ENCODE results near the gene PIK3R4.

PIK3R4 gene

GRCh38 chr3:130687327-130687726 is 59.3 kb downstream of the PIK3R4 start:
- DNase-seq, result no peak

- DNase-seq, result no peak
These were observed 59.8 kb downstream of the PIK3R4 start for GRCh38 chr3:130686833-130687232.

- no peak for DNase-seq
These were observed 64.5 kb downstream of the PIK3R4 start for GRCh38 chr3:130682131-130682530.

GRCh38 chr3:130679218-130679617 is 67.4 kb downstream of the PIK3R4 start:
- no peak for DNase-seq

- no peak for DNase-seq
These were observed 69.3 kb downstream of the PIK3R4 start for GRCh38 chr3:130677343-130677742.

GRCh38 chr3:130671545-130672312 is 74.9 kb downstream of the PIK3R4 start:
- DNase-seq, result no peak

- DNase-seq, result no peak
These were observed 76.9 kb downstream of the PIK3R4 start for GRCh38 chr3:130669740-130670139.

- DNase-seq, result no peak
These were observed 83.5 kb downstream of the PIK3R4 start for GRCh38 chr3:130663092-130663491.

- DNase-seq, result no peak
These were observed 84.1 kb downstream of the PIK3R4 start for GRCh38 chr3:130662501-130662996.

- no peak for DNase-seq
These were observed 85.3 kb downstream of the PIK3R4 start for GRCh38 chr3:130661140-130661891.

GRCh38 chr3:130659911-130660310 is 86.7 kb downstream of the PIK3R4 start:
- DNase-seq, result no peak

GRCh38 chr3:130658678-130659077 is 88.0 kb downstream of the PIK3R4 start:
- DNase-seq, result no peak

GRCh38 chr3:130656627-130657026 is 90.0 kb downstream of the PIK3R4 start:
- DNase-seq, result no peak

GRCh38 chr3:130654921-130655320 is 91.7 kb downstream of the PIK3R4 start:
- no peak for DNase-seq

GRCh38 chr3:130654091-130654490 is 92.5 kb downstream of the PIK3R4 start:
- no peak for DNase-seq

- no peak for DNase-seq
These were observed 97.5 kb downstream of the PIK3R4 start for GRCh38 chr3:130649061-130649654.

GRCh38 chr3:130648293-130648692 is 98.3 kb downstream of the PIK3R4 start:
- DNase-seq, result no peak

- DNase-seq, result no peak
These were observed 101.4 kb downstream of the PIK3R4 start for GRCh38 chr3:130645261-130645660.

- no peak for DNase-seq
These were observed 101.9 kb downstream of the PIK3R4 start for GRCh38 chr3:130644628-130645253.

GRCh38 chr3:130640027-130640426 is 106.6 kb downstream of the PIK3R4 start:
- DNase-seq, result no peak

GRCh38 chr3:130636480-130637234 is 110.0 kb downstream of the PIK3R4 start:
- no peak for DNase-seq

- DNase-seq, result no peak
These were observed 110.7 kb downstream of the PIK3R4 start for GRCh38 chr3:130635978-130636377.

- DNase-seq, result no peak
These were observed 111.3 kb downstream of the PIK3R4 start for GRCh38 chr3:130635285-130635684.
